Epidermal melanocyte (primary cell): ENCODE data around the gene RELA.
"Not testable (repeated sequence)": the region's sequence is repeated elsewhere in the genome, so short reads cannot be mapped to it uniquely, and the experiment has no call there.

Experiments
- DNase-seq: peaks from one replicate; pipeline ENCODE4 v3.0.0; 2011; ENCODE audit warnings: low spot score; ENCODE audit not compliant: insufficient read length

The RELA gene

DNA sequence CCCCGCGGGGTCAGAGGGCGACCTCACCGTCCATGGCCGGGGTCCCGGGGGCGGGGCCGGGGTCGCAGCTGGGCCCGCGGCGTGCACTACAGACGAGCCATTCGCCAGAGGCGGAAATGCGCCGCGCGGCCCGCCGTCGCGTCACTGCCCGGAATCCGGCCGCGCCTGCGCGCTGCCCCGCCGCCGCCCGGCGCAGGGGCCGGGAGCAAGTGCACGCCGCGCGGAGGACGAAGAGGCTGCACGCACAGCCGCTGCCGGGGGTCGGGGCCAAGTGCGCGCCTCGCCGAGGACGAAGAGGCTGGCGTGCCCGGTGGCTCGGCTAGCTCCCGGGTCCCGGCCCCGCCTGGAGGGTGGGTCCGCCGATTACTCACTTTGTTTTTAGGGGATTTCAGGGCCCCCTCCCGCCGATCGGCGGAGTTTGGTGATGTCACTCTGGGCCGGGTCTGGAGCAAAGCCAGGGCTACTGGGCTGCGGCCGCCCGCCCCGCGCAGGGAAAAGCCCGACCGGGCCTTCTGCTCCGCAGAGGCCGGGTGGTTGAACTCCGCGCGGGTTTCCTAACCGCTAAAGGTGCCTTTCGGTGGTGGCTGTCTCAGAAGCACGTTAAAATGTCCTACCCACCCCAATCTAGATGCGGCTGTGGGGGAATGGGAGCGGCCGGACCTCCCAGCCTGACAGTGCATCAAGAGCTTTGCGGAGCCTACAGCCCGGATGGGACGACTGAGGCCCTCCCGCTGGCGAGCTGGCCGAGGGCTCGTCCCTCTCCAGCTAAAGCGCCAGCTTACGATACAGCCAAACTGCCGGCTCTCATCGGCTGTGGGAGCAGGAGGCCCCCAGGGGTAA, at the start of gene RELA:
TSS of gene RELA (minus strand) at position 118 of the 840 bp plus-strand sequence. CDS start at position 34, 84 bp downstream.
- peak; percentile 84 for DNase-seq

DNA sequence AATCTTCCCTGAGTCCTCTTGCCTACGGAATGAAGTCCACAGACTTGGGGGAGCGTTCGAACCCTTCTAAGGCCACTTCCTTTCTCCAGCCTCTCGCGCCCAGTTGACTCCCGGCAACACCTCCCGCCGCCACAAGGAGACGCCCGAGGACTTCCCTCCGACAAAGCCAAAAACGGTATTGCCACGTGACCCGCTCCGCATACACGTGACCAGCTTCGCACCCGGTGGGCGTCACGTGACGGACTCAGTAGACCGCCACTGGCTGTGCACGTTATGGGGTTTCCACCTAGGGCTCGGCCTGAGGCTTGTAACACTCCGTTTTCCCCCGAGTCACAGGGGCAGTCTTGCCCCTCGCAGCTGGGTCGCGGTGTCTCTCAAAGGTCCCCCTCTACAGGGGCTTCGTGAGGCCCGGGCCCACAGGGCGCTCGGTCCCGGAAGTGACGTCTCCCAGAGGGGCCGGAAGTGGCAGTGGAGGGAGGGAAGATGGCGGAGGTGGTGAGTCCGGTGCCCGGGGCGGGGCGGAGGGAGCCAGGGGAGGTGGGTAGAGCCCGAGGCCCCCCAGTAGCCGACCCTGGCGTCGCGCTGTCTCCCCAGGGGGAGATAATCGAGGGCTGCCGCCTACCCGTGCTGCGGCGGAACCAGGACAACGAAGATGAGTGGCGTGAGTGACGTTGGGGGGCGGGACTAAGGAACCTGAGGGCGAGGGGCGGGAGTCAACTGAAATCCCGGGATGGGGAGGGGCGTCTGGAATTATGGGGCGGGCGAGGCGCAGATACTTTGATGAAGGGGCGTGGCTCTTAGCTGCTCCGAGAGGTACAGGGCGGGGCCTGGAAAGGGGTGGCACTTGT, 49.3 kb upstream of the RELA start, which contains the start of gene KAT5:
TSS of gene KAT5 (plus strand) at position 468 of the 848 bp plus-strand sequence. CDS start at position 484, 16 bp downstream.
- DNase-seq = peak; percentile 86

DNA sequence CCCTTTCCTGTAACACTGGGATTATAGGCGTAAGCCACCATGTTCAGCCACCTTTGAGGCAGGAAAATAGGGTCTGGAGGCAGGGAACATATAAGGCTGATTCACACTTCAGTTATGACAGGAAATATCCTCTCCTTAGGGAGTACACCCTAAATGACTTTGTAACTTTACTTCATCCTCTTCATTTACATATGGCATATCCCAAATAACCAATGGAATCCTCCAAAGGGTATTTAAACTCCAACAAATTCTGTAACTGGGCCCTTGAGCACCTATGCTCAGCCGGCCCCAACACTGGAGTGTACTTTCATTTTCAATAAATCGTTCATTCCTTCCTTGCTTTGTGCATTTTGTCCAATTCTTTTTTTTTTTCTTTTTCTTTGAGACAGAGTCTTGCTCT, 47.7 kb upstream of the RELA start:
- no peak for DNase-seq

DNA sequence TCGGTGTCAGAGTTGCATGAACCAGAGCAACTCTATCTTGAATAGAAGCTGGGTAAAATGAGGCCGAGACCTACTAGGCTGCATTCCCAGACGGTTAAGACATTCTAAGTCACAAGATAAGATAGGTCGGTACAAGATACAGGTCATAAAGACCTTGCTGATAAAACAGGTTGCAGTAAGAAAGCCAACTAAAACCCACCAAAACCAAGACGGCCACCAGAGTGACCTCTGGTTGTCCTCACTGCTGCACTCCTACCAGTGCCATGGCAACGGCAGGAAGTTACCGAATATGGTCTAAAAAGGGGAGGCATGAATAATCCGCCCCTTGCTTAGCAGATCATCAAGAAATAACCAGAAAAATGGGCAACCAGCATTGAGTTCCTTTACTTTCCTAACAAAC, 46.9 kb upstream of the RELA start:
- DNase-seq = no peak

DNA sequence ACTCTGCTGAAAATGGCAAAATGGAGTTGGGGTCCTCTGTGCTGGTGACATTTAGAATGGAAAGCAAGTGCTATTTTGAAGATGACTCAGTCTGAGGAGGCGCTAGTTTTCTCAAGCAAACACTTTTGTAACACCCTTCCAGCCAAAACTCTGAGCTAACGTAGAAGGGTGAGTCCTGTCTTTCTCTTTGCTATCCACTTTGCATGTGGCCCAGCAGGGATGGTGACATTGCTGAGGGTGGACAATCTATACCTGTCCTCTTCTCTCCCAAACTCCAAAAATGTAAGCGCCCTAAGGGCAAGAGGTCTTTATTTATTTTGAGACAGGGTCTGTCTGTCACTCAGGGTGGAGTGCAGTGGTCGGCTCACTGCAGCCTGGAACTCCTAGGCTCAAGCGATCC, 45.7 kb upstream of the RELA start:
- DNase-seq = no peak

DNA sequence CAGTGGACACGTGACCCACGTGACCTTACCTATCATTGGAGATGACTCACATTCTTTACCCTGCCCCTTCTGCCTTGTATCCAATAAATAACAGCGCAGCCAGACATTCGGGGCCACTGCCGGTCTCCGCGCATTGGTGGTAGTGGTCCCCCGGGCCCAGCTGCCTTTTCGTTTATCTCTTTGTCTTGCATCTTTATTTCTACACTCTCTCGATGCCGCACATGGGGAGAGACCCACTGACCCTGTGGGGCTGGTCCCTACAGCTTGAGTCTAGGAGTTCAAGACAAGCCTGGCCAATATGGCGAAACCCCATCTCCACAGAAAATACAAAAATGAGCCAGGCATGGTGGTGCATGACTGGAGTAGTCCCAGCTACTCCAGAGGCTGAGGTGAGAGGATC, 44.3 kb upstream of the RELA start:
- DNase-seq = not testable (repeated sequence)

DNA sequence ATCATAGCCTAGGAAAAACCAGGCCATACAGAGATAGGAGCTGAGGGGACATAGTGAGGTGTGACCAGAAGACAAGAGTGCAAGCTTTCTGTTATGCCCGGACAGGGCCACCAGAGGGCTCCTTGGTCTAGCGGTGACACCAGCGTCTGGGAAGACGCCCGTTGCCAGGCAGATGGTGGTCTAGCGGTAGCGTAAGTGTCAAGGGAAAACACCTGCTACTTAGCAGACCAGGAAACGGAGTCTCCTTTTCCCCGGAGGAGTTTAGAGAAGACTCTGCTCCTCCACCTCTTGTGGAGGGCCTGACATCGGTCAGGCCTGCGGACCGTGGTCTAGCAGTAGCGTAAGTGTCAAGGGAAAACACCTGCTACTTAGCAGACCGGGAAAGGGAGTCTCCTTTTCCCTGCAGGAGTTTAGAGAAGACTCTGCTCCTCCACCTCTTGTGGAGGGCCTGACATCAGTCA, 43.6 kb upstream of the RELA start:
- DNase-seq = not testable (repeated sequence)

DNA sequence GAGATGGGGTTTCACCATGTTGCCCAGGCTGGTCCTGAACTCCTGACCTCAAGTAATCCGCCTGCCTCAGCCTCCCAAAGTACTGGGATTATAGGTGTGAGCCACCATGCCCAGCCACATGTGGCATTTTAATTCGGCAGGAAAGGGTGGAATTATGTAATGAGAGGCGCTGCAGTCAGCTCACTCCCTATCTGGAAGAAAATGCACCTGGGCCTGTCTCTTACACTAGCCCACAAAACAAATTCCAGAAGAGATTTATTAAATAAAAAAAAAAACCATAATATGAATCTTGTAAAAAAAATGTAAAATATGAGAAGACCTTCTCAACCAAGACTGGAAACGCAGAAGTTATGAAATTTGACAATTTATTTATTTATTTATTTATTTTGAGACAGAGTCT, 41.1 kb upstream of the RELA start:
- DNase-seq = no peak

DNA sequence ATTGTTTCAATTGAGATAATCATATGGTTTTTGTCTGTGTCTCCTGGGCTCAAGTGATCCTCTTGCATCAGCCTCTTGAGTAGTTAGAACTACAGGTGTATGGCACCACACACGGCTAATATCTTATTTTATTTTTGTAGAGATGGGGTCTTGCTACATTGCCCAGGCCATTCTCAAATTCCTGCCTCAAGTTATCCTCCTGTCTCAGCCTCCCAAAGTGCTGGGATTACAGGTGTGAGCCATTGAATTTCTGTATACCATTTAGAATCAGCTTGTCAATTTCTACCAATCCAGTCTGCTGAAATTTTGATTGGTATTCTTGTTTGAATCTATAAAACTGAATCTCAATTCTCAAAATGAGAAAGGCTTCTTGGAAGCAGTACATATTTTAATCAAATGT, 39.0 kb upstream of the RELA start:
- no peak for DNase-seq

DNA sequence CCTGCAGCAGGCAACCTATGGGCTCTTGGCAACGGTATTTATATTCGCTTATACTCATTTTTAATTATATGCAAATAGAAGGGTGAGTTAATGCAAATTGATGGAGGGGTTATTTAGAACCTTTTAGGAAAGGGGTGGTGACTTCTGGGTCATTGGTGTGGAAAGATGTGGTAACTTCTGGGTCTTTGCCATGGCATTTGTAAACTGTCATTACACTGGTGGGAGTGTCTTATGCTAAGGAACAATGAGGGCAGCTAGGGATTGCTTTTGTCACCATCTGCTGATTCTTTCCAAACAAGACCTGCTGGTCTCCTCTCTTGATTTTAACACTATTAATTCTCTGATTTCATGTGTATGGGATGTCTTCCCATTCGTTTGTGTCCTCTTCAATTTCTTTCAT, 37.7 kb upstream of the RELA start:
- DNase-seq = no peak

DNA sequence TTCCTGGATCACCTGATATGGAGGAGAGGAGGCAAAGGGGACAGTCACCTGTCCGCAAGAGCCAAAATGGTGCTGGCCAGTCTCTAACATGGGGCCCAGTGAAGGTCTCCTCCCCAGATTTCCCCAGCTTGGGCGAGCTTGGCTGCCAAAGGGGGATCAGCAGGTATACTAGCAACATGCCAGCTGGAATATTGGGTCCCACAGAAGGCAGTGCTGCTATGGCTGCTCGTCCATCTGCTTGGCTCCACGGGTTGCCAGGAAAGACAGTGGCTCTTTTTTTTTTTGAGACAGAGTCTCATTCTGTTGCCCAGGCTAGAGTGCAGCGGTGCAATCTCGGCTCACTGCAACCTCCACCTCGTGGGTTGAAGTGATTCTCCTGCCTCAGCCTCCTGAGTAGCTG, 36.6 kb upstream of the RELA start:
- DNase-seq = no peak

DNA sequence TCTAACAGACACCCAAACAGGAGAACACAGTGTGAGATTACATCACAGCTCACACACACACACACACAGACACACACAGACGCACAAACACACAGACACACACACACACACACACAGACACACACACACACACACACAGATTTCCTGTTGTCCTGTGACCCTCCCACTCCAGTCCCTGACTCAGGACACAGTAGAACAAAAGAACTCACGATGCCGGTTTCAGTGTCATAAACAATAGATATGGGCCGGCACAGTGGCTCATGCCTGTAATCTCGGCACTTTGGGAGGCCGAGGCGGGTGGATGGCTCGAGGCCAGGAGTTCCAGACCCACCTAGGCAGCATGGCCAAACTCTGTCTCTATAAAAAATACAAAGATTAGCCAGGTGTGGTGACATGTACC, 35.5 kb upstream of the RELA start:
- DNase-seq = no peak

DNA sequence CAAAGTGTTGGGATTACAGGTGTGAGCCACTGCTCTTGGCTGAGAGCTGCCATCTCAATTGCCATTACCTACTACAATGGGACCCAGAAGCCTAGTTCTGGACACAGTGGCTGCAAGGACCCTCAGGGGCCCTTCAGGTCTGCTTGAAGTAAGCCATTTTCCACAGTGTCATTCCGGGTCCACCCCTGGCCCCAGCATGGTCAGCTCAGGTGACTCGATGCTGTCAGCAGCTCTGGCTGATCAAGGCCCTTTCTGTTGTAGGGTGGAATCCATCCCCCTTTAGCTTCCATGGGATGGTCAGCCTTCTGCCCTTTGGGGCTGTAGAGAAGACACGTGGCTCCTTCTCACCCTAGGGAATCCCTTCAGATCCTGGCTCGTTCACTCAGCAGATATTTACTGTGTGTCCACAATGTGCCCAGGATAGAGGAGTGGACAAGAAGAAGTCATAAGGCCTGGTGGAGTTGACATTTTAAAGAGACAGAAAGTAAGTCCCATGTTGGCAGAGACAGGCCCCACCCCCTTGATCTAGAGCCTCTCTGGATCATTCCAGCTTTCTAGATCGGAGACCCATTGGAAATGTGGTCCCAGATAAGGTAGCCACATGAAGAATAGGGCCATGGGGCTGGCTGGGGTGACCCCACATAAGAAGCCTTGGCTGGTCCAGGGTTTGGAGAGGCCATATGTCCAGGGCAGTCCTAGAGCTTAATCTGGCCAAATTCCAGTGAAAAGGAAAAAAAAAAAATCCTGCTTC, 34.3 kb upstream of the RELA start:
- DNase-seq = no peak

DNA sequence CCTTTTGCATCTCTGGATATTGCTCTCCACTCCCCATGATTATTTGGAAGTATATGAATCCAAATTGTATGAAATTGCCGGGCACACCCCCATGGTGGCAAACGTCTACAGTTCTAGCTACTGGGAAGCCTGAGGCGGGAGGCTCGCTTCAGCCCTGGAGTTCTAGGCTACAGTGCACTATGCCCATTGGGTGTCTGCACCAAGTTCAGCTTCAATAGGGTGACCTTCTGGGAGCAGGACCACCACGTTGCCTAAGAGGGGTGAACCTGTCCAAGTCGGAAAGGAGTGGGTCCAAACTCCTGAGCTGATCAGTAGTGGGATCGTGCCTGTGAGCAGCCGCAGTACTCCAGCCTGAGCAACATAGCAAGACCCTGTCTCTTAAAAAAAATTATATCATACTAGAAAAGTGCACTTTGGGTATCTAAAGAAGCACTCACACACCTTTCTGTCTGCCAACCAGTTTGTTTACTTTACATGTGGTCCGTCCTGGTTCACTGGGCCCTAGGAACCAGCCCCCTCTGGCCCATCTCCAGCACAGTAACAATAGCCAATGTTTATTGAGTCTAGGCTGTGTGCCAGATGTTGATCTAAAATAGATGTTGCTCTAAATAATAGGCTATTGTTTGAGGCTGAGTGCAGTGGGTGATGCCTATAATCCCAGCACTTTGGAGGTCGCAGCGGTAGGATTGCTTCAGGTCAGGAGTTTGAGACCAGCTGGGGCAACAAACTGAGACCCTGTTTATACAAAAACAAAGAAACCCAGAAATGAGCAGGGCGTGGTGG, 32.9 kb upstream of the RELA start:
- no peak for DNase-seq

DNA sequence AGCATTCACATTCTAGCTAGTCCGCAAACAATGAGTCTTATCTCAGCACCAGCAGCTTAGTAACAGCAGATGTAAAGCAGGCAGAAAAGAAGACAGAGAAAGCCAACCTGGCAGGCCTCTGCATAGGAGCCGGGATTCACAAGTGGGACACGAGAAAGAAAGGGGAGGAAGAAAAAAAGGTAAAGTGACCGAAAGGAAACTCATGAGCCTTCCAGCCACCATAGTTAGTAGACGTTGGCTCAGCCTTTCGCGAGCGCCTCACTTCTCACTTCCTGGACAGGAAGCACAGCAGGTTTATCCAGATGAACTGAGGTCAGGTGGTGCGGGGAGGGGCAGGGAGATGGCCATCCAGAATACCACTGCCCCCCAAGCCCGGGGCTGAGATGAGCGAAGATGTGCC, 29.7 kb upstream of the RELA start:
- DNase-seq = no peak

DNA sequence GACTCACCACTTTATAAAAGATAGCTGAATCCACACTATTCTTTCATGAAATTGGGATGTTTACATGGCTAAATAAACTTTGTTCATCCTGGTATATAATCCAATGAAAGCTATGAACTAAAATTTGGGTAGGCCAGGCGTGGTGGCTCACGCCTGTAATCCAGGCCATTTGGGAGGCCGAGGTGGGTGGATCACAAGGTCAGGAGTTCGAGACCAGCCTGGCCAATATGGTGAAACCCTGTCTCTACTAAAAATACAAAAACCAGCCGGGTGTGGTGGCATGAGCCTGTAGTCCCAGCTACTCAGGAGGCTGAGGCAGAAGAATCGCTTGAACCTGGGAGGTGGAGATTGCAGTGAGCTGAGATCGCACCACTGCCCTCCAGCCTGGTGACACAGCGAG, 29.1 kb upstream of the RELA start:
- not testable (repeated sequence) for DNase-seq

DNA sequence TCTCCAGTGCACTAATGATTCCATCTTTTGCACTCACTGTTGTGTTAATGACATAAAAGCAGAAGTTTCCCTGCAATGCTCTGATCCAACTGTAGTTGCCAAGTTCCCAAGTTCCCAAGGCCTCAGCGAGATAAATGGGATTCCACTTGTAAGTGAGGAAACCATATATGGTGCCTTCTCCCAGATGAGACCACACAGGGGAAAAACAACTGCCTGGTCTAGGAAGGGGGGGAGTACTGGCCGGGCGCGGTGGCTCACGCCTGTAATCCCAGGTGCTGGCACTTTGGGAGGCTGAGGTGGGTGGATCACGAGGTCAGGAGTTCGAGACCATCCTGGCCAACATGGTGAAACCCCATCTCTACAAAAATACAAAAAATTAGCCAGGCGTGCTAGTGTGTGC, 23.3 kb upstream of the RELA start:
- DNase-seq = no peak

DNA sequence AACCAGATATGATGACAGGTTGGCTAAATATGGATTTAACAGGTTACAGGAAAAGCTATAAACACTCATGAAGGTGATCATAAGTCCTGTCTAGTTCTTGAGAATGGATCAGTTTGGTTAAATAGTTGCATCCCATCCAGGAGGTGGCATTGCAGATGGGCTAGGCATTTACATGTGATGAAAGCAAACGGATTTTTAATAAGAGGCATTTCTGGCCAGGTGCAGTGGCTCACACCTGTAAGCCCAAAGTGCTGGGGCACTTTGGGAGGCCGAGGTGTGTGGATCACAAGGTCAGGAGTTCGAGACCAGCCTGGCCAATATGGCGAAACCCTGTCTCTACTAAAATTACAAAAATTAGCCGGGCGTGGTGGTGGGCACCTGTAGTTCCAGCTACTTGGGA, 20.8 kb upstream of the RELA start:
- DNase-seq = not testable (repeated sequence)

DNA sequence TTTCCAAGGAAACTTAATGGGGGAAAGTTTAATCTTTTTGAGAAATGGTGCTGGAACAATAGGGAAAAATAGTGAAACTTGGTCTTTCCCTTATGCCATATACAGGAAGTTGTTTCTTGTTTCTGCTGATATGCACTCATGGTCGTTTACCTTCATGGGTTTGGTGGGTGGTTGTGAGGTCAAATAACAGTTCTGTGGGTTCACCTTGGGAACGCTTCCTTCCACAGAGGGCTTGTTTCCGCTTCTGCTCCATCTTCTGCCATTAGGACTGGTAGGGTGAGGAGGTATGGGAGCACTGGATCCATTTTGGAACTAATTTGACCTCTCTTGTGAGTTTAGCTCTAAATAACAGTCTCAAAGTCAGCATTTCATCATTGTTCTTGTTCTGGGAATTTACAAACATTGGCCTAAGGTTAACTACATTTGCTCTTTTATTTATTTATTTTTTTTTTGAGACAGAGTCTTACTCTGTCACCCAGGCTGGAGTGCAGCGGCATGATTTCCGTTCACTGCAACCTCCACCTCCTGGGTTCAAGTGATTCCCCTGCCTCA, 17.6 kb upstream of the RELA start:
- no peak for DNase-seq

DNA sequence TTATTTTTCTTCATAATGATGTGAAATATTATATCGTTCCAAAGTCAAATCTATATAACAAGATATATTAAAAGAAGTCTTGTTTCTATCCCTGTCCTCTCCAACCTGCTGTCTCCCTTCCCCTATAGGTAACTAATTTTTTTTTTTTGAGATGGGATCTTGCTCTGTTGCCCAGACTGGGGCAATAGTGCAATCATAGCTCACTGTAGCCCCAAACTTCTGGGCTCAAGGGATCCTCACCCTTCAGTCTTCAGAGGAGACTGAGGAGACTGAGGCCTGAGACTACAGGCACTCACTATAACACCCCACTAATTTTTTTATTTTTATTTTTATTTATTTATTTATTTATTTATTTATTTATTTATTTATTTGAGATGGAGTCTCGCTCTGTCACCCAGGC, 10.3 kb upstream of the RELA start:
- DNase-seq = no peak
